K562 (cell line): ENCODE results near the gene SH2D3A. TPM values are rescaled to one million over a fixed set of nuclear protein-coding genes. Genes with fewer than 3 reads are reported as not detected.

Source experiments
- ARID1B ChIP-seq: fragments of 450-650 bp; IDR thresholded peaks from 2 replicates; pipeline ENCODE4 v1.6.1; 2016; ENCODE audit warnings: antibody characterized with exemption, mild to moderate bottlenecking, inconsistent platforms
- CHD1 ChIP-seq: fragments of 200-600 bp; sonication (generic); IDR thresholded peaks from one replicate; pipeline ENCODE4 v1.6.1; 2012; ENCODE audit warnings: mild to moderate bottlenecking, moderate library complexity, low read length, inconsistent platforms
- CREM ChIP-seq: IDR thresholded peaks from 2 replicates; pipeline ENCODE4 v1.6.1; 2014; ENCODE audit warnings: antibody characterized with exemption, low read depth
- EGR1 ChIP-seq: fragments of 450-650 bp; conservative IDR thresholded peaks from 2 replicates; pipeline ENCODE4 v1.6.1; 2017; ENCODE audit warnings: mild to moderate bottlenecking
- ETV1 ChIP-seq: fragments of 450-650 bp; conservative IDR thresholded peaks from 2 replicates; pipeline ENCODE4 v1.6.1; 2016; ENCODE audit warnings: missing genetic modification characterization, control low read depth, low read depth, missing compliant biosample characterization
- GABPA ChIP-seq: fragments of 200-800 bp; sonication (Bioruptor generic); conservative IDR thresholded peaks from 2 replicates; pipeline ENCODE4 v1.6.1; 2016; ENCODE audit warnings: low read depth, missing genetic modification characterization, missing compliant biosample characterization
- GABPB1 ChIP-seq: sonication (generic); formaldehyde crosslinking; IDR thresholded peaks from 2 replicates; pipeline ENCODE4 v1.8.0; 2022; ENCODE audit warnings: mild to moderate bottlenecking, missing genetic modification reagents
- MBD1 ChIP-seq: fragments of 250-450 bp; sonication (Bioruptor Pico); IDR thresholded peaks from 2 replicates; pipeline ENCODE4 v1.8.0; 2022; ENCODE audit warnings: inconsistent platforms
- NR2C2 ChIP-seq, 2 experiments: fragments of 200-800 bp in 1 of 2; sonication (Bioruptor generic) in 1 of 2; sonication (generic) in 1 of 2; formaldehyde crosslinking in 1 of 2; IDR thresholded peaks; 2 replicates each; pipeline versions ENCODE4 v1.6.1 to v1.8.0; 2016 to 2022; ENCODE audit warnings: mild to moderate bottlenecking in 1 of 2, missing compliant biosample characterization in 1 of 2, missing genetic modification characterization in 1 of 2, missing genetic modification reagents in 1 of 2
- polyA plus RNA-seq, 8 experiments: library from polyadenylated mRNA; depleted of rRNA in 4 of 8; stranded (reverse) in 5 of 8; unstranded in 3 of 8; fragments of >200 nt; fragmentation: Nextera tagmentation in 2 of 8; fragmentation: Illumina TruSeq in 1 of 8; extraction: Ambion mirVana in 2 of 8; extraction: Trizol in 1 of 8; gene quantifications; 2 replicates each; pipeline versions ENCODE4 v1.2.1 to v1.2.3, GENCODE V29; 2011 to 2014; ENCODE audit warnings: inconsistent platforms in 1 of 8, missing spikeins in 1 of 8
- total RNA-seq, 7 experiments: library from RNA; depleted of rRNA in 6 of 7; stranded (reverse); fragments of >200 nt in 6 of 7; fragmentation: Illumina TruSeq in 2 of 7; extraction: Trizol in 2 of 7; gene quantifications; 2 replicates each; pipeline versions ENCODE4 v1.2.1 to v1.2.3, GENCODE V29; 2011 to 2021; ENCODE audit warnings: low replicate concordance in 1 of 7
- TF ChIP-seq, protein P1 (sequence below), 2 experiments: fragments of 450-650 bp; formaldehyde crosslinking in 1 of 2; IDR thresholded peaks; 2 replicates each; pipeline versions ENCODE4 v1.4.0 to v1.6.1; 2014 to 2020; ENCODE audit warnings: mild to moderate bottlenecking in 2 of 2, borderline replicate concordance in 1 of 2, low read depth in 1 of 2
- TF ChIP-seq, protein P2 (sequence below), 2 experiments: IDR thresholded peaks; 2 replicates each; pipeline ENCODE4 v1.6.1; 2011; ENCODE audit warnings: borderline replicate concordance in 1 of 2, control low read depth in 1 of 2, low read depth in 1 of 2, low read length in 1 of 2, mild to moderate bottlenecking in 1 of 2, mixed read lengths in 1 of 2, moderate library complexity in 1 of 2; ENCODE audit not compliant: insufficient read depth in 1 of 2, insufficient read length in 1 of 2, poor library complexity in 1 of 2, severe bottlenecking in 1 of 2; ENCODE audit errors: extremely low read depth in 1 of 2
- TF ChIP-seq, protein P3 (sequence below): sonication (generic); formaldehyde crosslinking; IDR thresholded peaks from 2 replicates; pipeline ENCODE4 v1.9.0; 2022; ENCODE audit warnings: mild to moderate bottlenecking, missing genetic modification reagents

The SH2D3A gene
- total and polyA plus RNA-seq, 9 of the 15 experiments (the other 6 are each of a cell fraction or from before 2014, with no cell fraction given) = 0.75 to 26.3 (median 8.9) TPM

DNA sequence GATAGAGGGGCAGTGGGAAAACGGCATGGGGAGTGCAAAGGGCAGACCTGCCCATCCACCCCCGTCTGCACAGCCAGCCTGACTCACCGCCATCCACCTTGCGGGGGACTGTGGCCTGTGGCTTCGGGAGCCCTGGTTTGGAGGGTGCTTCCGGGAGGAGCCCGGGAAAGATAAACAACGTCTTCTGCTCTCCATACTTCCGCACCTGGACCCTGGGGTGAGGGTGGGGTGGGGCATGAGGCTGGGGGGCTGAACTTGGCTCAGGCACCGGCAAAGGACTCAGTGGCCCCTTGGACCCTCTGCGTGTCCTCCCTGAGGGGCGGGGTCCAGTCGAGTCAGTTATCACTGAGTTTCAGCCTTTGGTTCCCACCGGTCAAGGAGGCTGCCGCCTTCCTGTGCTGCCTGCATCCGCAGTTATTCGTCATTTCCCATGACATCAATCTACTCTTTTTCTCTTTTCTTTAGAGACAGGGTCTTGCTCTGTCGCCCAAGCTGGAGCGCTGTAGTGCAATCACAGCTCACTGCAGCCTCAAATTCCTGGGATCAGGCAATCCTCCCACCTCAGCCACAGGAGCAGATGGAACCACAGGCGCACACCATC is 33.0 kb downstream of the SH2D3A start (continued):
- TF ChIP-seq MBD1 (CRISPR knock-in tag) (no peak), NR2C2 (CRISPR knock-in tag; IDR thresholded peaks at IDR 0.05) (no peak), NR2C2 (tag; IDR thresholded peaks at IDR 0.05) (peak; percentile 50; the same call in 1 of the 2 replicates), CHD1 (no peak), GABPB1 (peak; percentile 77), EGR1 (peak; percentile 78), CREM (peak; percentile 62), ARID1B (0 out of 2 replicates have a peak, but pooled peaks have one; percentile 40), ETV1 (tag) (peak; percentile 26; the same call in 1 of the 2 replicates), GABPA (tag) (peak; percentile 74)
- TF ChIP-seq, protein P1, sequence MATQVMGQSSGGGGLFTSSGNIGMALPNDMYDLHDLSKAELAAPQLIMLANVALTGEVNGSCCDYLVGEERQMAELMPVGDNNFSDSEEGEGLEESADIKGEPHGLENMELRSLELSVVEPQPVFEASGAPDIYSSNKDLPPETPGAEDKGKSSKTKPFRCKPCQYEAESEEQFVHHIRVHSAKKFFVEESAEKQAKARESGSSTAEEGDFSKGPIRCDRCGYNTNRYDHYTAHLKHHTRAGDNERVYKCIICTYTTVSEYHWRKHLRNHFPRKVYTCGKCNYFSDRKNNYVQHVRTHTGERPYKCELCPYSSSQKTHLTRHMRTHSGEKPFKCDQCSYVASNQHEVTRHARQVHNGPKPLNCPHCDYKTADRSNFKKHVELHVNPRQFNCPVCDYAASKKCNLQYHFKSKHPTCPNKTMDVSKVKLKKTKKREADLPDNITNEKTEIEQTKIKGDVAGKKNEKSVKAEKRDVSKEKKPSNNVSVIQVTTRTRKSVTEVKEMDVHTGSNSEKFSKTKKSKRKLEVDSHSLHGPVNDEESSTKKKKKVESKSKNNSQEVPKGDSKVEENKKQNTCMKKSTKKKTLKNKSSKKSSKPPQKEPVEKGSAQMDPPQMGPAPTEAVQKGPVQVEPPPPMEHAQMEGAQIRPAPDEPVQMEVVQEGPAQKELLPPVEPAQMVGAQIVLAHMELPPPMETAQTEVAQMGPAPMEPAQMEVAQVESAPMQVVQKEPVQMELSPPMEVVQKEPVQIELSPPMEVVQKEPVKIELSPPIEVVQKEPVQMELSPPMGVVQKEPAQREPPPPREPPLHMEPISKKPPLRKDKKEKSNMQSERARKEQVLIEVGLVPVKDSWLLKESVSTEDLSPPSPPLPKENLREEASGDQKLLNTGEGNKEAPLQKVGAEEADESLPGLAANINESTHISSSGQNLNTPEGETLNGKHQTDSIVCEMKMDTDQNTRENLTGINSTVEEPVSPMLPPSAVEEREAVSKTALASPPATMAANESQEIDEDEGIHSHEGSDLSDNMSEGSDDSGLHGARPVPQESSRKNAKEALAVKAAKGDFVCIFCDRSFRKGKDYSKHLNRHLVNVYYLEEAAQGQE (IDR thresholded peaks at IDR 0.05; ENCODE audit: borderline replicate concordance) = no peak
- TF ChIP-seq, protein P1 (CRISPR knock-in tag; IDR thresholded peaks at IDR 0.05; ENCODE audit: low read depth) = 0 out of 2 replicates have a peak, but pooled peaks have one; percentile 22
- TF ChIP-seq, protein P2, sequence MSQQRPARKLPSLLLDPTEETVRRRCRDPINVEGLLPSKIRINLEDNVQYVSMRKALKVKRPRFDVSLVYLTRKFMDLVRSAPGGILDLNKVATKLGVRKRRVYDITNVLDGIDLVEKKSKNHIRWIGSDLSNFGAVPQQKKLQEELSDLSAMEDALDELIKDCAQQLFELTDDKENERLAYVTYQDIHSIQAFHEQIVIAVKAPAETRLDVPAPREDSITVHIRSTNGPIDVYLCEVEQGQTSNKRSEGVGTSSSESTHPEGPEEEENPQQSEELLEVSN (IDR thresholded peaks at IDR 0.05; ENCODE audit: borderline replicate concordance in 1 of 2, extremely low read depth in 1 of 2, insufficient read depth in 1 of 2, insufficient read length in 1 of 2, low read depth in 1 of 2, low read length in 1 of 2, poor library complexity in 1 of 2, severe bottlenecking in 1 of 2) = peak in 1 of 2 experiments; percentile 21
- TF ChIP-seq, protein P3, sequence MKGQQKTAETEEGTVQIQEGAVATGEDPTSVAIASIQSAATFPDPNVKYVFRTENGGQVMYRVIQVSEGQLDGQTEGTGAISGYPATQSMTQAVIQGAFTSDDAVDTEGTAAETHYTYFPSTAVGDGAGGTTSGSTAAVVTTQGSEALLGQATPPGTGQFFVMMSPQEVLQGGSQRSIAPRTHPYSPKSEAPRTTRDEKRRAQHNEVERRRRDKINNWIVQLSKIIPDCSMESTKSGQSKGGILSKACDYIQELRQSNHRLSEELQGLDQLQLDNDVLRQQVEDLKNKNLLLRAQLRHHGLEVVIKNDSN (CRISPR knock-in tag) = no peak
